ENCODE data around the gene CYSTM1. TPM values are rescaled to one million over a fixed set of nuclear protein-coding genes. Genes with fewer than 3 reads are reported as not detected.

Gene CYSTM1
- total and polyA plus RNA-seq, 2 of the 8 experiments (the other 6 are each of a cell fraction or from before 2014, with no cell fraction given) = 25.0 to 47.8 TPM

GRCh38 chr5:140128376-140128775, 46.6 kb upstream of the CYSTM1 start:
- no peak for FAIRE-seq
- H3K23ac ChIP-seq (ENCODE audit: insufficient read length) = no peak overlapping the region
- H4K20me1 ChIP-seq (replicated peaks in 1 of 2; ENCODE audit: control insufficient read depth in 1 of 2, insufficient read depth in 2 of 2, low read length in 2 of 2) = no peaks in the 10 kb centered on the region

More at GRCh38 chr5:140128376-140128775, 46.6 kb upstream of the CYSTM1 start:
- no peak overlapping the region for H3K4me3 ChIP-seq (ENCODE audit: extremely low read depth in 1 of 4, insufficient read depth in 2 of 4, low read depth in 3 of 4, low read length in 4 of 4)
- H4K8ac ChIP-seq (ENCODE audit: extremely low read depth, insufficient read depth, low read length) = no peak overlapping the region
- WGBS, 2 experiments (ENCODE audit: extremely low coverage in 1 of 2, insufficient coverage in 1 of 2, insufficient read length in 1 of 2, insufficient replicate concordance in 2 of 2, low coverage in 1 of 2, low lambda C conversion rate in 2 of 2, missing lambda C conversion rate in 1 of 2) = 89% methylated on average over 5 of the region's 5 CpGs; no CpG with 5 or more reads in 1 of the 2 experiments
- H3K4me2 ChIP-seq (ENCODE audit: insufficient read depth in 1 of 2, low read depth in 2 of 2, low read length in 2 of 2) = no peak overlapping the region
- no peak overlapping the region for H3K18ac ChIP-seq (ENCODE audit: extremely low read depth, low read length)
- H2BK15ac ChIP-seq (ENCODE audit: low read length) = no peak overlapping the region
- no peak overlapping the region for H3K4ac ChIP-seq (replicated peaks; ENCODE audit: insufficient read length, low read depth, low read length)
- H2BK12ac ChIP-seq (ENCODE audit: low read depth, low read length) = no peak overlapping the region
- H3K23me2 ChIP-seq (ENCODE audit: low read depth, low read length) = no peaks in the 10 kb centered on the region
- CTCF ChIA-PET (ENCODE audit: partially characterized antibody) = no interaction called here
- no peak overlapping the region for H3K27ac ChIP-seq (ENCODE audit: low read depth, low read length)
- TF ChIP-seq FOSL1 (IDR thresholded peaks at IDR 0.05; ENCODE audit: insufficient read depth, low read depth, low read length) (no peak), BRCA1 (IDR thresholded peaks at IDR 0.05; ENCODE audit: low read depth, low read length) (no peak), KDM4A (IDR thresholded peaks at IDR 0.05; ENCODE audit: low read depth, low read length, severe bottlenecking) (no peak), NRF1 (IDR thresholded peaks at IDR 0.05; ENCODE audit: low read depth, low read length) (no peak), E2F6 (IDR thresholded peaks at IDR 0.05) (no peak), SP1 (IDR thresholded peaks at IDR 0.05; ENCODE audit: low read depth, low read length) (no peak), SP4 (IDR thresholded peaks at IDR 0.05; ENCODE audit: low read length) (no peak), SRF (IDR thresholded peaks at IDR 0.05; ENCODE audit: low read depth, low read length) (no peak)
- no peak overlapping the region for H3K56ac ChIP-seq (replicated peaks; ENCODE audit: insufficient read length, low read depth, low read length)
- POLR2A ChIA-PET (ENCODE audit: partially characterized antibody) = no interaction called here
- H2BK120ac ChIP-seq (replicated peaks; ENCODE audit: low read depth, low read length) = no peak overlapping the region
- H3K9ac ChIP-seq (replicated peaks in 1 of 4; ENCODE audit: extremely low read depth in 1 of 4, low read depth in 3 of 4, low read length in 3 of 4) = peak overlapping the region in 1 of 4 experiments; percentile 32; a peak in 2 of 7 replicates
- H3K79me2 ChIP-seq (ENCODE audit: control insufficient read depth in 1 of 2, insufficient read depth in 2 of 2, low read length in 2 of 2) = no peaks in the 10 kb centered on the region
- no peak overlapping the region for H3K14ac ChIP-seq (ENCODE audit: insufficient read length)
- no peak overlapping the region for H4K91ac ChIP-seq (replicated peaks; ENCODE audit: insufficient read length, low read length)
- no peak for DNase-seq (ENCODE audit: low read depth in 1 of 2, low spot score in 2 of 2)
- no peak overlapping the region for H2BK5ac ChIP-seq (ENCODE audit: low read depth, low read length)
- no peaks in the 10 kb centered on the region; a peak in 1 of 7 replicates for H3K27me3 ChIP-seq (replicated peaks in 1 of 4; ENCODE audit: control insufficient read depth in 3 of 4, extremely low read depth in 1 of 4, insufficient read depth in 3 of 4, low read length in 3 of 4)
- peaks cover 0 to 9% (median 1%) of the 10 kb centered on the region in 4 experiments; a peak in 2 of 7 replicates for H3K4me1 ChIP-seq (replicated peaks in 1 of 4; ENCODE audit: control insufficient read depth in 3 of 4, insufficient read depth in 4 of 4, low read length in 3 of 4)
- H3K79me1 ChIP-seq (ENCODE audit: low read depth, low read length) = no peaks in the 10 kb centered on the region
- no peak overlapping the region for H2BK20ac ChIP-seq (ENCODE audit: low read length)
- no peaks in the 10 kb centered on the region for H3K36me3 ChIP-seq (ENCODE audit: control insufficient read depth in 2 of 4, insufficient read depth in 4 of 4, low read length in 3 of 4)
- no peaks in the 10 kb centered on the region for H3K9me3 ChIP-seq (ENCODE audit: insufficient read depth in 2 of 2, low read depth in 1 of 2, low read length in 1 of 2)
- no peak overlapping the region for H4K5ac ChIP-seq (ENCODE audit: insufficient read length, low read depth, low read length)
- no peak overlapping the region for H2AK5ac ChIP-seq (ENCODE audit: low read depth, low read length)
- no peak overlapping the region for H2AFZ ChIP-seq (ENCODE audit: low read length)

Data from H1 (cell line).